HCT116 (cell line): ENCODE results near the gene CYRIA. TPM values are rescaled to one million over a fixed set of nuclear protein-coding genes. Genes with fewer than 3 reads are reported as not detected.

ENCODE experiments used
- ATAC-seq: fragments of 200-7000 bp; cut with Tn5 transposase; 2 replicates; pipeline ENCODE4 v1.9.1; 2020; ENCODE audit warnings: mild to moderate bottlenecking, moderate library complexity
- BruUV-seq: library from RNA; stranded (reverse); fragments of 400-500 nt; replicated peaks from 2 replicates; lab custom pipeline; 2021; lab: Mats Ljungman, UMichigan
- CTCF ChIA-PET: fragments of 300-600 bp; sonication (Branson Sonifier 250); formaldehyde crosslinking; loops from one replicate; lab custom pipeline; 2021; ENCODE audit warnings: antibody characterized with exemption; lab: Charles Lee
- POLR2A ChIA-PET: fragments of 300-600, 350-600 bp; sonication (Branson Sonifier 250); formaldehyde crosslinking; loops from one replicate; lab custom pipeline; 2021; ENCODE audit warnings: antibody characterized with exemption; lab: Charles Lee
- RAD21 ChIA-PET, 2 experiments: fragments of 300-600 bp; sonication (Branson Sonifier 250); formaldehyde crosslinking; loops; one replicate each; lab custom pipeline; 2023; ENCODE audit warnings: low total read pairs in 2 of 2; ENCODE audit not compliant: uncharacterized antibody in 2 of 2, unreplicated experiment in 2 of 2, low non-redundant PET in 1 of 2; lab: Charles Lee
- DNase-seq: peaks from one replicate; pipeline ENCODE4 v3.0.0-alpha.2; 2010; ENCODE audit warnings: low read depth, low spot score
- H2AFZ ChIP-seq: fragments of 200-600 bp; shearing (Covaris generic), sonication (generic); 2 replicates; pipeline ENCODE4 v1.6.1; 2017; ENCODE audit warnings: low read depth, mixed run types, mixed read lengths, antibody characterized with exemption, low read length; ENCODE audit not compliant: poor library complexity, severe bottlenecking
- H3K27ac ChIP-seq: 2 replicates; pipeline ENCODE4 v1.5.1; 2012; ENCODE audit warnings: low read depth, low read length
- H3K27me3 ChIP-seq: fragments of 200-600 bp; sonication (generic); 2 replicates; pipeline ENCODE4 v1.6.1; 2016; ENCODE audit warnings: mixed run types, low read length, mixed read lengths; ENCODE audit not compliant: insufficient read depth
- H3K36me3 ChIP-seq, 2 experiments: fragments of 200-500 bp in 1 of 2; fragments of 200-600 bp in 1 of 2; sonication (Bioruptor generic) in 1 of 2; sonication (generic) in 1 of 2; 2 replicates each; pipeline versions ENCODE4 v1.5.1 to v1.6.1; 2014 to 2016; ENCODE audit warnings: low read length in 2 of 2, inconsistent platforms in 1 of 2, mixed read lengths in 1 of 2, mixed run types in 1 of 2; ENCODE audit not compliant: insufficient read depth in 2 of 2, control insufficient read depth in 1 of 2
- H3K4me1 ChIP-seq, 2 experiments: fragments of 200-600 bp in 1 of 2; sonication (generic) in 1 of 2; 2 replicates each; pipeline versions ENCODE4 v1.5.1 to v1.6.1; 2012 to 2017; ENCODE audit warnings: low read length in 2 of 2, inconsistent platforms in 1 of 2, mild to moderate bottlenecking in 1 of 2, mixed read lengths in 1 of 2, mixed run types in 1 of 2, moderate library complexity in 1 of 2; ENCODE audit not compliant: insufficient read depth in 2 of 2, control insufficient read depth in 1 of 2
- H3K4me2 ChIP-seq: fragments of 200-600 bp; sonication (generic); 2 replicates; pipeline ENCODE4 v1.6.1; 2017; ENCODE audit warnings: mixed run types, low read length, mixed read lengths
- H3K4me3 ChIP-seq, 2 experiments: fragments of 200-600 bp in 1 of 2; sonication (generic) in 1 of 2; replicated peaks in 1 of 2; 2 replicates each; pipeline ENCODE4 v1.5.1; 2011 to 2016; ENCODE audit warnings: low read length in 2 of 2, control low read depth in 1 of 2, low read depth in 1 of 2, mild to moderate bottlenecking in 1 of 2, mixed read lengths in 1 of 2, mixed run types in 1 of 2
- H3K79me2 ChIP-seq: fragments of 200-600 bp; sonication (generic); 2 replicates; pipeline ENCODE4 v1.6.1; 2017; ENCODE audit warnings: mild to moderate bottlenecking, mixed run types, low read length, moderate library complexity, mixed read lengths; ENCODE audit not compliant: insufficient read depth
- H3K9ac ChIP-seq: fragments of 200-600 bp; sonication (generic); 2 replicates; pipeline ENCODE4 v1.6.1; 2016; ENCODE audit warnings: low read length, mixed read lengths
- H3K9me2 ChIP-seq: fragments of 200-600 bp; sonication (generic), shearing (Covaris generic); 2 replicates; pipeline ENCODE4 v1.6.1; 2017; ENCODE audit warnings: mixed run types, mild to moderate bottlenecking, moderate library complexity; ENCODE audit not compliant: insufficient read depth
- H3K9me3 ChIP-seq, 2 experiments: fragments of 200-500 bp in 1 of 2; fragments of 200-600 bp in 1 of 2; sonication (Bioruptor generic) in 1 of 2; sonication (generic) in 1 of 2; 2 replicates each; pipeline ENCODE4 v1.6.1; 2014 to 2017; ENCODE audit warnings: low read length in 2 of 2, mixed read lengths in 2 of 2, inconsistent platforms in 1 of 2, low read depth in 1 of 2, mild to moderate bottlenecking in 1 of 2, mixed run types in 1 of 2, moderate library complexity in 1 of 2; ENCODE audit not compliant: control insufficient read depth in 1 of 2, insufficient read depth in 1 of 2
- H4K20me1 ChIP-seq: fragments of 200-600 bp; sonication (generic), shearing (Covaris generic); 2 replicates; pipeline ENCODE4 v1.6.1; 2017; ENCODE audit warnings: mixed run types, mild to moderate bottlenecking, moderate library complexity; ENCODE audit not compliant: insufficient read depth
- ATF3 ChIP-seq: IDR thresholded peaks from 2 replicates; pipeline ENCODE4 v1.6.1; 2012
- CTCF ChIP-seq, 3 experiments: fragments of 200-600 bp in 1 of 3; sonication (generic) in 1 of 3; IDR thresholded peaks in 2 of 3; conservative IDR thresholded peaks in 1 of 3; 2 replicates each; pipeline ENCODE4 v1.5.1; 2012 to 2017; ENCODE audit warnings: low read depth in 2 of 3, low read length in 2 of 3, antibody characterized with exemption in 1 of 3, borderline replicate concordance in 1 of 3, control low read depth in 1 of 3, mild to moderate bottlenecking in 1 of 3, mixed read lengths in 1 of 3, mixed run types in 1 of 3, moderate library complexity in 1 of 3; ENCODE audit not compliant: insufficient read depth in 1 of 3
- ELF1 ChIP-seq: IDR thresholded peaks from 2 replicates; pipeline ENCODE4 v1.6.1; 2012; ENCODE audit warnings: low read depth, borderline replicate concordance
- FOSL1 ChIP-seq: IDR thresholded peaks from 2 replicates; pipeline ENCODE4 v1.6.1; 2012; ENCODE audit warnings: low read depth
- MAX ChIP-seq: IDR thresholded peaks from 2 replicates; pipeline ENCODE4 v1.6.1; 2012
- POLR2AphosphoS5 ChIP-seq: IDR thresholded peaks from 2 replicates; pipeline ENCODE4 v1.6.1; 2011; ENCODE audit warnings: mild to moderate bottlenecking, low read depth, low read length, moderate library complexity
- SP1 ChIP-seq: IDR thresholded peaks from 2 replicates; pipeline ENCODE4 v1.6.1; 2012; ENCODE audit warnings: low read depth
- TCF7L2 ChIP-seq: IDR thresholded peaks from 2 replicates; pipeline ENCODE4 v1.7.0; 2011; ENCODE audit warnings: borderline replicate concordance, inconsistent platforms; ENCODE audit not compliant: insufficient read depth, insufficient read length; ENCODE audit errors: extremely low read depth
- ZBTB33 ChIP-seq: IDR thresholded peaks from 2 replicates; pipeline ENCODE4 v1.6.1; 2011; ENCODE audit warnings: mild to moderate bottlenecking, low read length, moderate library complexity; ENCODE audit not compliant: insufficient replicate concordance; ENCODE audit errors: extremely low read depth
- intact Hi-C: fragments of 100-400 bp; cut with micrococcal nuclease; formaldehyde crosslinking; loops from 2 replicates; pipeline ENCODE4 v1.10.0; 2022
- total RNA-seq: library from RNA; stranded (reverse); gene quantifications from one replicate; pipeline ENCODE4 v1.2.1, GENCODE V29; 2021; ENCODE audit not compliant: unreplicated experiment

CYRIA gene
- total RNA-seq, 1 experiment from 2014 or later, result 0.44 TPM

GRCh38 chr2:16632598-16632997 is 33.0 kb downstream of the CYRIA start:
- ChIA-PET RAD21 (no interaction called here), POLR2A (no interaction called here)
- intact Hi-C loops, result no loop called here
- H3K27me3 ChIP-seq, result peaks cover 47% of the 10 kb centered on the region
- no peaks in the 10 kb centered on the region for H3K9me2 ChIP-seq
- no TSS peak for BruUV-seq
- no peak for TF ChIP-seq POLR2AphosphoS5
- TF ChIP-seq ELF1, result no peak
- no peak for TF ChIP-seq ZBTB33
- TF ChIP-seq SP1, result no peak
- TF ChIP-seq TCF7L2, result no peak
- TF ChIP-seq, all 23 proteins: peak for 0
- no peak overlapping the region for H3K9ac ChIP-seq
- no peaks in the 10 kb centered on the region for H3K36me3 ChIP-seq
- no peak overlapping the region for H3K4me2 ChIP-seq
- H3K27ac ChIP-seq, result no peak overlapping the region
- H2AFZ ChIP-seq, result no peak overlapping the region
- H3K79me2 ChIP-seq, result no peaks in the 10 kb centered on the region
- no peak overlapping the region for H3K4me3 ChIP-seq
- DNase-seq (no peak), ATAC-seq (no peak)
- CTCF ChIA-PET, result no interaction called here
- no peaks in the 10 kb centered on the region for H4K20me1 ChIP-seq
- no peaks in the 10 kb centered on the region for H3K4me1 ChIP-seq
- no peaks in the 10 kb centered on the region for H3K9me3 ChIP-seq

- no peak overlapping the region for H3K4me3 ChIP-seq
- H3K9ac ChIP-seq, result no peak overlapping the region
- ChIA-PET RAD21 (no interaction called here), POLR2A (no interaction called here), CTCF (interaction anchor here (1.2 kb wide), 1 partner anchor 8 kb away, joined by 3 read pairs; no protein-coding TSS in a partner anchor)
- ATAC-seq (no peak), DNase-seq (no peak)
- H4K20me1 ChIP-seq, result no peaks in the 10 kb centered on the region
- intact Hi-C loops, result no loop called here
- no peak overlapping the region for H3K4me2 ChIP-seq
- H2AFZ ChIP-seq, result no peak overlapping the region
- peaks cover 50% of the 10 kb centered on the region for H3K27me3 ChIP-seq
- H3K9me3 ChIP-seq, result no peaks in the 10 kb centered on the region
- no peak overlapping the region for H3K27ac ChIP-seq
- no TSS peak for BruUV-seq
- no peaks in the 10 kb centered on the region for H3K4me1 ChIP-seq
- H3K9me2 ChIP-seq, result no peaks in the 10 kb centered on the region
- no peaks in the 10 kb centered on the region for H3K36me3 ChIP-seq
- TF ChIP-seq CTCF (IDR thresholded peaks at IDR 0.05 in 2 of 3, conservative IDR thresholded peaks at IDR 0.05 in 1 of 3; ENCODE audit: borderline replicate concordance in 1 of 3, insufficient read depth in 1 of 3, low read depth in 2 of 3, low read length in 2 of 3), result peak in 1 of 3 experiments; percentile 7; a peak in 1 of 6 replicates
- TF ChIP-seq ATF3, result no peak
- no peak for TF ChIP-seq TCF7L2
- no peak for TF ChIP-seq FOSL1
- TF ChIP-seq MAX, result no peak
- no peaks in the 10 kb centered on the region for H3K79me2 ChIP-seq
Measured at GRCh38 chr2:16630463-16630862, 35.2 kb downstream of the CYRIA start.
